PC-9 (cell line): ENCODE results near the gene SHROOM3.

Experiments used
- EZH2 ChIP-seq: fragments of 200-600 bp; sonication (generic); IDR thresholded peaks from 2 replicates; pipeline ENCODE4 v1.8.0; 2017; ENCODE audit warnings: antibody characterized with exemption, low read depth
- TF ChIP-seq, protein P1 (sequence below): fragments of 200-600 bp; sonication (generic); conservative IDR thresholded peaks from 2 replicates; pipeline ENCODE4 v1.6.1; 2017; ENCODE audit warnings: mixed run types, antibody characterized with exemption, mild to moderate bottlenecking, moderate library complexity

DNA sequence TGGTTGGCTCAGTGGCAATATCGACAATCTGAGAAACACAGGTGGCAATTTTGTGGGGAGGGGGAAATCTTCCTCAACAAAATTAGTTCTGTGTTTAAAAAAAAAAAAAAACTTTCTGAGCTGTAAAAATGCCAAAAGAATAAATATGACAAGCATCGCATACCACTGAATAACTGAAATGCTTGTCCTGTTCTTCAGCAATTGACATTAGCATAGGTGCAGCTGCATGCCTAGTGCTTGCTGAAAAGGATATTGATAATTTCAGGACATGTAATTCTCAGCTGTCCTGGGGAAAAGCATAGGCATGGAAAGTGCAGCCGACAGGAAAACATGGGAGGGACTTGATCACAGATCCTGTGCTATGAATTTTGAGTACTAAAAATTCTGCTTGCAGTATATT, 315.7 kb downstream of the SHROOM3 start:
- TF ChIP-seq, protein P1, sequence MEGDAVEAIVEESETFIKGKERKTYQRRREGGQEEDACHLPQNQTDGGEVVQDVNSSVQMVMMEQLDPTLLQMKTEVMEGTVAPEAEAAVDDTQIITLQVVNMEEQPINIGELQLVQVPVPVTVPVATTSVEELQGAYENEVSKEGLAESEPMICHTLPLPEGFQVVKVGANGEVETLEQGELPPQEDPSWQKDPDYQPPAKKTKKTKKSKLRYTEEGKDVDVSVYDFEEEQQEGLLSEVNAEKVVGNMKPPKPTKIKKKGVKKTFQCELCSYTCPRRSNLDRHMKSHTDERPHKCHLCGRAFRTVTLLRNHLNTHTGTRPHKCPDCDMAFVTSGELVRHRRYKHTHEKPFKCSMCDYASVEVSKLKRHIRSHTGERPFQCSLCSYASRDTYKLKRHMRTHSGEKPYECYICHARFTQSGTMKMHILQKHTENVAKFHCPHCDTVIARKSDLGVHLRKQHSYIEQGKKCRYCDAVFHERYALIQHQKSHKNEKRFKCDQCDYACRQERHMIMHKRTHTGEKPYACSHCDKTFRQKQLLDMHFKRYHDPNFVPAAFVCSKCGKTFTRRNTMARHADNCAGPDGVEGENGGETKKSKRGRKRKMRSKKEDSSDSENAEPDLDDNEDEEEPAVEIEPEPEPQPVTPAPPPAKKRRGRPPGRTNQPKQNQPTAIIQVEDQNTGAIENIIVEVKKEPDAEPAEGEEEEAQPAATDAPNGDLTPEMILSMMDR = no peak
- TF ChIP-seq EZH2 = no peak
